Ovary (tissue), 9 donors: ENCODE data around the gene DNLZ. TPM values are rescaled to one million over a fixed set of nuclear protein-coding genes. Genes with fewer than 3 reads are reported as not detected.

Source experiments
- DNase-seq, 5 donors: peaks; one replicate each; pipeline ENCODE4 v3.0.0-alpha.2; 2019 to 2020
- H3K27ac ChIP-seq, 2 donors: fragments of 200-600 bp; one replicate each; pipeline versions ENCODE4 v1.5.1 to v1.8.0; 2019 to 2022
- H3K27me3 ChIP-seq: fragments of 200-600 bp; one replicate; pipeline ENCODE4 v1.8.0; 2022
- H3K36me3 ChIP-seq: fragments of 200-600 bp; sonication (generic); one replicate; pipeline ENCODE4 v1.5.1; 2019
- H3K4me1 ChIP-seq: one replicate; pipeline ENCODE4 v1.8.1; 2013; ENCODE audit warnings: mild to moderate bottlenecking, moderate library complexity; ENCODE audit not compliant: insufficient read depth
- H3K4me3 ChIP-seq: fragments of 200-600 bp; sonication (generic); one replicate; pipeline ENCODE4 v1.5.1; 2017
- H3K9me3 ChIP-seq, 2 donors: fragments of 200-600 bp in 1 of 2; sonication (generic) in 1 of 2; one replicate each; pipeline versions ENCODE4 v1.5.1 to v1.8.1; 2013 to 2019; ENCODE audit warnings: mild to moderate bottlenecking in 1 of 2, moderate library complexity in 1 of 2
- CTCF ChIP-seq, 3 donors: fragments of 450-650 bp in 2 of 3; fragments of 200-600 bp in 1 of 3; IDR thresholded peaks; one replicate each; pipeline versions ENCODE4 v1.5.1 to v1.8.0; 2016 to 2022; ENCODE audit warnings: antibody characterized with exemption in 3 of 3, mild to moderate bottlenecking in 1 of 3
- EP300 ChIP-seq: sonication (generic); formaldehyde crosslinking; IDR thresholded peaks from one replicate; pipeline ENCODE4 v1.6.1; 2017; ENCODE audit warnings: antibody characterized with exemption
- POLR2A ChIP-seq: fragments of 450-650 bp; IDR thresholded peaks from one replicate; pipeline ENCODE4 v1.6.1; 2017; ENCODE audit warnings: antibody characterized with exemption, mild to moderate bottlenecking, moderate library complexity
- WGBS, 3 donors: extraction: QIAGEN DNeasy Blood & Tissue Kit in 1 of 3; methylation state at CpG; one replicate each; pipeline versions ENCODE4 v1.1.5 to v1.1.7; 2013 to 2017; 5-methylcytosine and 5-hydroxymethylcytosine counted together
- intact Hi-C, 4 donors: fragments of 100-400 bp; cut with DNase I; formaldehyde crosslinking; loops; one replicate each; pipeline versions ENCODE4 v1.11.0 to v1.15.1; 2022 to 2023
- polyA plus RNA-seq, 2 donors: library from polyadenylated mRNA; stranded (reverse); fragments of 200-250 nt in 1 of 2; fragments of 350-450 nt in 1 of 2; fragmentation: Illumina TruSeq in 1 of 2; extraction: RNeasy Lipid Tissue Mini Kit (QIAGEN cat#74804) in 1 of 2; gene quantifications; one replicate each; pipeline ENCODE4 v1.2.3, GENCODE V29; 2013 to 2014
- total RNA-seq, 7 donors: library from RNA; depleted of rRNA in 2 of 7; stranded (reverse); fragments of >200 nt in 2 of 7; fragmentation: NEBNext Ultra II Directional in 3 of 7; extraction: Animal tissue kit (Norgen Biotek cat#: 25700) in 3 of 7; gene quantifications; one replicate each; pipeline versions ENCODE4 v1.1.0 to v1.2.4, GENCODE V29; 2016 to 2023
- donor health status: DM: no; HTN: no; CAD: no; lungs with moderate emphysema.
- donor health status: DM: no; HTN: no; CAD: no.
- donor health status: Bipolar disorder and iron deficiency.
- donor health status: DM: yes; HTN: yes; CAD: no.
- donor health status: DM: no; HTN: no; CAD: no.
- donor health status: DM: yes; HTN: yes; CAD: no.

Gene DNLZ
- total and polyA plus RNA-seq, 9 donors = 1.8 to 33.3 (median 21.2) TPM

GRCh38 chr9:136337416-136338395, 25.8 kb downstream of the DNLZ start:
- Histone ChIP-seq H3K27me3 (no peaks in the 10 kb centered on the region), H3K27ac (no peak overlapping the region), H3K9me3 (no peaks in the 10 kb centered on the region), H3K4me1 (peaks cover 2% of the 10 kb centered on the region), H3K4me3 (no peak overlapping the region), H3K36me3 (no peaks in the 10 kb centered on the region)
- DNase-seq = no peak
- TF ChIP-seq POLR2A = no peak
- no peak for TF ChIP-seq CTCF (IDR thresholded peaks at IDR 0.05)
- TF ChIP-seq EP300 = no peak
- intact Hi-C loops = no loop called here
- WGBS, 3 donors = 80 to 83% (median 83%) methylated on average over 43 of the region's 43 CpGs

GRCh38 chr9:136336881-136337280, 26.7 kb downstream of the DNLZ start:
- WGBS, 3 donors = 92 to 96% (median 92%) methylated on average over 21 to 23 of the region's 23 CpGs
- DNase-seq = no peak
- intact Hi-C loops = no loop called here
- Histone ChIP-seq H3K27me3 (no peaks in the 10 kb centered on the region), H3K4me1 (no peaks in the 10 kb centered on the region), H3K4me3 (no peak overlapping the region), H3K9me3 (no peaks in the 10 kb centered on the region), H3K27ac (no peak overlapping the region), H3K36me3 (no peaks in the 10 kb centered on the region)
- TF ChIP-seq EP300 = no peak
- no peak for TF ChIP-seq POLR2A
- TF ChIP-seq CTCF (IDR thresholded peaks at IDR 0.05) = no peak

- Histone ChIP-seq H3K4me3 (no peak overlapping the region), H3K4me1 (no peaks in the 10 kb centered on the region), H3K27ac (no peak overlapping the region), H3K36me3 (no peaks in the 10 kb centered on the region), H3K9me3 (no peaks in the 10 kb centered on the region), H3K27me3 (no peaks in the 10 kb centered on the region)
- intact Hi-C loops = no loop called here
- TF ChIP-seq CTCF (IDR thresholded peaks at IDR 0.05) (no peak), EP300 (no peak), POLR2A (no peak)
- no peak for DNase-seq
- 77 to 81% (median 80%) methylated on average over 30 of the region's 30 CpGs for WGBS, 3 donors
Observed at GRCh38 chr9:136336156-136336870, 27.2 kb downstream of the DNLZ start.

GRCh38 chr9:136335296-136336155, 28.0 kb downstream of the DNLZ start:
- no peaks in the 10 kb centered on the region for H3K27me3 ChIP-seq
- DNase-seq = no peak
- H3K27ac ChIP-seq = no peak overlapping the region
- H3K4me3 ChIP-seq = no peak overlapping the region
- intact Hi-C loops = no loop called here
- no peaks in the 10 kb centered on the region for H3K4me1 ChIP-seq
- 76 to 80% (median 77%) methylated on average over 25 to 26 of the region's 26 CpGs for WGBS, 3 donors
- H3K36me3 ChIP-seq = no peaks in the 10 kb centered on the region
- no peaks in the 10 kb centered on the region for H3K9me3 ChIP-seq
- TF ChIP-seq POLR2A (no peak), CTCF (IDR thresholded peaks at IDR 0.05) (no peak), EP300 (no peak)
